CD4-positive, alpha-beta memory T cell (primary cell): ENCODE measurements around the gene DYNC1H1. TPM values are rescaled to one million over a fixed set of nuclear protein-coding genes. Genes with fewer than 3 reads are reported as not detected.
A peak's percentile ranks its signal among the peaks of the same experiment; 100 is the strongest.

Source experiments
- CTCF ChIA-PET: fragments of 350-600 bp; sonication (Branson Sonifier 250); formaldehyde crosslinking; loops from one replicate; lab custom pipeline; 2021; ENCODE audit warnings: inconsistent platforms; ENCODE audit not compliant: partially characterized antibody; lab: Charles Lee
- POLR2A ChIA-PET: fragments of 350-600 bp; sonication (Branson Sonifier 250); formaldehyde crosslinking; loops from one replicate; lab custom pipeline; 2021; ENCODE audit not compliant: partially characterized antibody; lab: Charles Lee
- DNase-seq, 5 donors: peaks; one replicate each; pipeline versions ENCODE4 v3.0.0 to v3.0.0-alpha.2; 2020 to 2022; ENCODE audit warnings: mixed read lengths in 1 of 5
- H3K27ac ChIP-seq: one replicate; pipeline ENCODE4 v1.7.0; 2013; ENCODE audit warnings: low read depth, low read length
- H3K27me3 ChIP-seq: 2 replicates; pipeline ENCODE4 v1.7.0; 2013; ENCODE audit warnings: mild to moderate bottlenecking, low read length, moderate library complexity; ENCODE audit not compliant: insufficient read depth
- H3K36me3 ChIP-seq: 2 replicates; pipeline ENCODE4 v1.7.0; 2013; ENCODE audit warnings: mild to moderate bottlenecking, low read length, moderate library complexity; ENCODE audit not compliant: insufficient read depth
- H3K4me1 ChIP-seq: 2 replicates; pipeline ENCODE4 v1.7.0; 2013; ENCODE audit warnings: mild to moderate bottlenecking, low read length, moderate library complexity; ENCODE audit not compliant: insufficient read depth
- H3K4me3 ChIP-seq, 2 donors: one replicate each; pipeline ENCODE4 v1.7.0; 2013; ENCODE audit warnings: low read length in 2 of 2, mild to moderate bottlenecking in 1 of 2
- H3K9me3 ChIP-seq, 2 donors: one replicate each; pipeline ENCODE4 v1.7.0; 2013; ENCODE audit warnings: low read length in 2 of 2, control low read depth in 1 of 2; ENCODE audit not compliant: control insufficient read depth in 1 of 2
- H3K27ac Mint-ChIP-seq, 7 donors: one replicate each; pipeline ENCODE4 v1.8.0; 2020 to 2021; ENCODE audit warnings: mixed read lengths in 7 of 7, mild to moderate bottlenecking in 6 of 7, inconsistent platforms in 3 of 7, moderate library complexity in 3 of 7
- H3K27me3 Mint-ChIP-seq, 2 donors: one replicate each; pipeline ENCODE4 v1.8.0; 2020 to 2021; ENCODE audit warnings: mixed read lengths in 2 of 2
- H3K36me3 Mint-ChIP-seq, 2 donors: one replicate each; pipeline ENCODE4 v1.8.0; 2020 to 2021; ENCODE audit warnings: mixed read lengths in 2 of 2, inconsistent platforms in 1 of 2, mild to moderate bottlenecking in 1 of 2
- H3K4me1 Mint-ChIP-seq, 4 donors: one replicate each; pipeline ENCODE4 v1.8.0; 2020 to 2021; ENCODE audit warnings: mixed read lengths in 4 of 4, mild to moderate bottlenecking in 1 of 4
- H3K4me3 Mint-ChIP-seq, 8 donors: one replicate each; pipeline ENCODE4 v1.8.0; 2020 to 2021; ENCODE audit warnings: mixed read lengths in 8 of 8, mild to moderate bottlenecking in 7 of 8, moderate library complexity in 6 of 8, inconsistent platforms in 3 of 8
- H3K9me3 Mint-ChIP-seq, 8 donors: one replicate each; pipeline ENCODE4 v1.8.0; 2020 to 2021; ENCODE audit warnings: mixed read lengths in 8 of 8, mild to moderate bottlenecking in 5 of 8, inconsistent platforms in 3 of 8, moderate library complexity in 1 of 8
- intact Hi-C: fragments of 100-400 bp; cut with micrococcal nuclease; formaldehyde crosslinking; loops from one replicate; pipeline ENCODE4 v1.15.1; 2023
- polyA plus RNA-seq, 2 donors: library from polyadenylated mRNA; unstranded; fragments of 300-500 nt; fragmentation: Illumina TruSeq; gene quantifications; one replicate each; pipeline ENCODE4 v1.2.3, GENCODE V29; 2021
- total RNA-seq, 2 experiments: library from RNA; stranded (reverse); gene quantifications; one replicate each; pipeline ENCODE4 v1.2.3, GENCODE V29; 2021

The DYNC1H1 gene
- 100 to 1,000 TPM; 314 to 318 TPM for total RNA-seq
- 10 to 100 TPM; 19.6 to 60.8 TPM for polyA plus RNA-seq

GRCh38 chr14:101964297-101965180 is at the start of gene DYNC1H1:
Gene DYNC1H1 (plus strand): TSS chr14:101964573. CDS start chr14:101964692, 119 bp downstream.
- H3K27me3 Mint-ChIP-seq = no peaks in the 10 kb centered on the region
- H3K4me1 ChIP-seq = peaks cover 47% of the 10 kb centered on the region
- DNase-seq = peak; percentile 85 to 92 (median 89)
- peak within 1 kb of the TSS; percentile 89 to 92 (median 91) for H3K4me3 Mint-ChIP-seq
- peak within 1 kb of the TSS; percentile 79 for H3K27ac ChIP-seq
- peak within 1 kb of the TSS; percentile 45 to 82 for H3K4me3 ChIP-seq
- ChIA-PET POLR2A (interaction anchor here (0.8 to 5.1 kb wide), 10 partner anchors 14 to 352 kb away, joined by 3 to 32 read pairs (median 4); partner anchors contain the start of genes PPP2R5C and WDR20), CTCF (interaction anchor here (0.7 to 2.0 kb wide), 5 partner anchors 16 to 350 kb away, joined by 3 to 6 read pairs (median 5); no protein-coding TSS in a partner anchor)
- H3K27ac Mint-ChIP-seq = peak within 1 kb of the TSS; percentile 92 to 96 (median 93)
- H3K4me1 Mint-ChIP-seq = peaks cover 27 to 62% (median 44%) of the 10 kb centered on the region in 4 donors
- H3K9me3 ChIP-seq = no peaks in the 10 kb centered on the region
- no peaks in the 10 kb centered on the region for H3K36me3 ChIP-seq
- intact Hi-C loops = loop anchor here (1.0 to 5.0 kb wide), 6 partner anchors 16 to 553 kb away; partner anchors contain the start of genes CINP, HSP90AA1, PPP2R5C and TECPR2
- peaks cover 0 to 2% (median 0%) of the 10 kb centered on the region in 8 donors for H3K9me3 Mint-ChIP-seq
- H3K36me3 Mint-ChIP-seq = peaks cover 4 to 10% of the 10 kb centered on the region in 2 donors
- H3K27me3 ChIP-seq = no peaks in the 10 kb centered on the region

GRCh38 chr14:101915871-101916815 is 48.2 kb upstream of the DYNC1H1 start:
- peaks cover 0 to 14% (median 0%) of the 10 kb centered on the region in 4 donors for H3K4me1 Mint-ChIP-seq
- no peak for DNase-seq
- Histone ChIP-seq H3K4me3 (no peak overlapping the region), H3K27me3 (no peaks in the 10 kb centered on the region), H3K27ac (no peak overlapping the region), H3K4me1 (no peaks in the 10 kb centered on the region), H3K36me3 (peaks cover 71% of the 10 kb centered on the region), H3K9me3 (no peaks in the 10 kb centered on the region)
- H3K27me3 Mint-ChIP-seq = no peaks in the 10 kb centered on the region
- intact Hi-C loops = no loop called here
- peaks cover 0 to 5% (median 0%) of the 10 kb centered on the region in 8 donors for H3K9me3 Mint-ChIP-seq
- peak overlapping the region in 1 of 8 donors; percentile 24 for H3K4me3 Mint-ChIP-seq
- H3K27ac Mint-ChIP-seq = peak overlapping the region in 4 of 7 donors; percentile 48 to 87 (median 77)
- POLR2A ChIA-PET = no interaction called here
- peaks cover 46 to 69% of the 10 kb centered on the region in 2 donors for H3K36me3 Mint-ChIP-seq
- CTCF ChIA-PET = no interaction called here

GRCh38 chr14:101916816-101917412 is 47.5 kb upstream of the DYNC1H1 start:
- DNase-seq = no peak
- Mint-ChIP-seq H3K9me3 (peaks cover 0 to 5% (median 0%) of the 10 kb centered on the region in 8 donors), H3K36me3 (peaks cover 51 to 70% of the 10 kb centered on the region in 2 donors), H3K4me1 (peaks cover 0 to 14% (median under 1%) of the 10 kb centered on the region in 4 donors), H3K4me3 (no peak overlapping the region), H3K27ac (peak overlapping the region in 2 of 7 donors; percentile 23 to 88), H3K27me3 (no peaks in the 10 kb centered on the region)
- POLR2A ChIA-PET = no interaction called here
- intact Hi-C loops = no loop called here
- no peak overlapping the region for H3K27ac ChIP-seq
- H3K27me3 ChIP-seq = no peaks in the 10 kb centered on the region
- CTCF ChIA-PET = no interaction called here
- no peaks in the 10 kb centered on the region for H3K4me1 ChIP-seq
- H3K36me3 ChIP-seq = peaks cover 69% of the 10 kb centered on the region
- H3K4me3 ChIP-seq = no peak overlapping the region
- H3K9me3 ChIP-seq = no peaks in the 10 kb centered on the region

GRCh38 chr14:101917413-101918017 is 46.9 kb upstream of the DYNC1H1 start:
- intact Hi-C loops = no loop called here
- Mint-ChIP-seq H3K4me3 (no peak overlapping the region), H3K27me3 (no peaks in the 10 kb centered on the region), H3K9me3 (peaks cover 0 to 5% (median 0%) of the 10 kb centered on the region in 8 donors), H3K4me1 (peaks cover 0 to 14% (median 1%) of the 10 kb centered on the region in 4 donors), H3K27ac (peak overlapping the region in 3 of 7 donors; percentile 23 to 88 (median 30)), H3K36me3 (peaks cover 46 to 66% of the 10 kb centered on the region in 2 donors)
- CTCF ChIA-PET = no interaction called here
- POLR2A ChIA-PET = interaction anchor here (0.7 kb wide), 1 partner anchor 12 kb away, joined by 3 read pairs; no protein-coding TSS in a partner anchor
- Histone ChIP-seq H3K27me3 (no peaks in the 10 kb centered on the region), H3K4me1 (no peaks in the 10 kb centered on the region), H3K4me3 (no peak overlapping the region), H3K27ac (no peak overlapping the region), H3K36me3 (peaks cover 66% of the 10 kb centered on the region), H3K9me3 (no peaks in the 10 kb centered on the region)
- DNase-seq = no peak

DNA sequence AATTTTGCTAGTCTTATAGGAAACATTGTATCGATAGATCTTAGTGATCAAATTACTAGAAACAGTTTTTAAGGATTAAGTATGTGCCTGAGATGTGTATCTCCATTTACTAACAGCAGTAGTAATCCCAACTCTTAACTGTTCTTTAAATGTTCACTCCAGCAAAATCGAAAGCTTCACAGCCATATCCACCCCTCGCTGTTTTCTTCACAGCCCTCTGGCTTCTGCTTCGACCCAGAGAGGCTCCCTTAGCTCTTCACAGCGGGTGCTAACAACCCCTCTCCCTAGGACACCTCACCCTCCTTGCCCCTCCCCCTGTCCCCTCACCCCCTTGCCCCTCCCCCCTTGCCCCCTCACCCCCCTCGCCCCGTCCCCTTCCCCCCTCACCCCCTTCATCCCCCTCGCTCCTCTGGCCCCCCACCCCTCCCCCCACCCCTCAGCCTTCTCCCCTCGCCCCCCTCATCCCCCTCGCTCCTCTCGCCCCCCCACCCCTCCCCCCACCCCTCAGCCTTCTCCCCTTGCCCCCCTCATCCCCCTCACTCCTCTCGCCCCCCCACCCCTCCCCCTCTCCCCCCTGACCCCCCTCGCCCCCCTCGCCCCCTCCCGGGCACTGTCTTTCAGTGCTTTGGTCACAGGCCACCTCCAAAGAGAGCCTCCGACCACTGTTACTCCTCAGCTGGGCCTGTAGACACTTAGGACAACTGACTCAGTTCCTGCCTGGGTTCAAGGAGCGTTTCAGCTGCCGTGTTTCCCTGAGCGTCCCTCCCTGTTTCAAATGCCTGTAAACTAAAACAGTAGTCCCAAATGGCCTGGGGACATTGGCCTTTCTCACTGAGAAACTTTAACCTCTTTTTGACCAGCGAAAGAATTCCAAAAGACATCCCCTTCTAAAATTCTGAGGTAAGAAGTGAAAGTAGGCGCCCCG is 46.0 kb upstream of the DYNC1H1 start:
- H3K36me3 Mint-ChIP-seq = peaks cover 48 to 64% of the 10 kb centered on the region in 2 donors
- H3K4me1 Mint-ChIP-seq = peaks cover 0 to 14% (median 1%) of the 10 kb centered on the region in 4 donors
- H3K27me3 Mint-ChIP-seq = no peaks in the 10 kb centered on the region
- peaks cover 0 to 5% (median 0%) of the 10 kb centered on the region in 8 donors for H3K9me3 Mint-ChIP-seq
- H3K4me3 Mint-ChIP-seq = no peak overlapping the region
- CTCF ChIA-PET = no interaction called here
- H3K27ac Mint-ChIP-seq = peak overlapping the region in 3 of 7 donors; percentile 28 to 91 (median 52)
- Histone ChIP-seq H3K36me3 (peaks cover 59% of the 10 kb centered on the region), H3K27me3 (no peaks in the 10 kb centered on the region), H3K4me1 (no peaks in the 10 kb centered on the region), H3K4me3 (no peak overlapping the region), H3K27ac (no peak overlapping the region), H3K9me3 (no peaks in the 10 kb centered on the region)
- POLR2A ChIA-PET = interaction anchor here (0.7 kb wide), 1 partner anchor 11 kb away, joined by 3 read pairs; no protein-coding TSS in a partner anchor
- no peak for DNase-seq
- intact Hi-C loops = no loop called here
